Caki2 (cell line): ENCODE measurements around the gene LPGAT1. TPM values are rescaled to one million over a fixed set of nuclear protein-coding genes. Genes with fewer than 3 reads are reported as not detected.
A peak's percentile ranks its signal among the peaks of the same experiment; 100 is the strongest.
"Not testable (repeated sequence)": the region's sequence is repeated elsewhere in the genome, so short reads cannot be mapped to it uniquely, and the experiment has no call there.

Experiments used
- DNase-seq: peaks from one replicate; pipeline ENCODE4 v3.0.0-alpha.2; 2015; ENCODE audit warnings: low read depth
- in situ Hi-C: cut with HindIII; loops from 2 replicates; pipeline ENCODE4 v1.10.0; 2016; ENCODE audit warnings: low sequenced_read_pairs, low pct_unique_long_range_greater_than_20kb, mixed read lengths
- total RNA-seq: library from RNA; depleted of rRNA; stranded (reverse); fragments of >200 nt; shearing (Covaris generic); gene quantifications from 2 replicates; pipeline ENCODE4 v1.2.3, GENCODE V29; 2014; ENCODE audit warnings: low replicate concordance; rRNA removed

LPGAT1 gene, protein sequence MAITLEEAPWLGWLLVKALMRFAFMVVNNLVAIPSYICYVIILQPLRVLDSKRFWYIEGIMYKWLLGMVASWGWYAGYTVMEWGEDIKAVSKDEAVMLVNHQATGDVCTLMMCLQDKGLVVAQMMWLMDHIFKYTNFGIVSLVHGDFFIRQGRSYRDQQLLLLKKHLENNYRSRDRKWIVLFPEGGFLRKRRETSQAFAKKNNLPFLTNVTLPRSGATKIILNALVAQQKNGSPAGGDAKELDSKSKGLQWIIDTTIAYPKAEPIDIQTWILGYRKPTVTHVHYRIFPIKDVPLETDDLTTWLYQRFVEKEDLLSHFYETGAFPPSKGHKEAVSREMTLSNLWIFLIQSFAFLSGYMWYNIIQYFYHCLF
- 29.7 and 38.8 TPM in 2 replicates for total RNA-seq

DNA sequence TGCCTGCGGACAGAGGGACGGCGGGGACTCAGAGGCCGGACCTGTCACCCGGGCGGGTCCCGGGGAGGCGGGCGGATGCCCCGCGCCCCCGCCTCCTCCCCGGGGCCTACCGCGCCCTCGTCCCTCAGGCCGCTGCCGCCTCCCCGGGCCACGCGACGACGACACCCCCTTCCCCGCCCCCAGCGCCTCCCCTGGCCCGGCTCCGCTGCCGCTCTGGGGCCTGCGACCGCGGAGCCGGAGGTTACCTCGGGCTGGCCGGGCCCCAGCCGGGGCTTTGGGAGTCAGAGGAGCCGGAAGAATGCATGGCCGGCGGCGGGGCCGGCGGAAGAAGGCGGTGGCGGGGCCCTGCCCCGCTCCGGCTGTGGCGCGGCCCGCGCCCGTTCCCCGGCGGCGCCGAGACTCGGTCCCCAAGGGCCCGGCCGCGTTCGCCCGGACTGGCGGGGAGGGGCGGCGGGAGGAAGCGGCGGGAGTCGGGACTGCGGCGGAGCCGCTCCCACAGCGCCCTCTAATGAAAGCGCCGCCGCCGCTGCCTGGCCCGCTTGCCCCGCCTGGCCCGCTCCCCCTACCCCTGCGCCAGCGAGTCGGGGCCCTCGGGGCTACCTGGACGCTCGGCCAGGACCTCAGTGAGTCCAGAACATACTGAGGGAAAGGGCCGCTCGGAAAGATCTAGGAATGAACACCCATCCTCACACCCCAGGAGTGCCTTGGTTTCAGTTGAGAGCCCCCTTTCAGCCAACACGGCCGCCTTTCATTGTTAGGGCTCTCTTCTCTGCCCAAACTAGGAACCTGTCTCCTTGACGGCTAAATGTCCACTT lies at the start of gene LPGAT1:
TSS of gene LPGAT1 (minus strand) at position 436 of the 815 bp plus-strand sequence. CDS start 1,467 bp downstream, outside the sequence.
- DNase-seq, result peak; percentile 79
- in situ Hi-C loops, result no loop called here

DNA sequence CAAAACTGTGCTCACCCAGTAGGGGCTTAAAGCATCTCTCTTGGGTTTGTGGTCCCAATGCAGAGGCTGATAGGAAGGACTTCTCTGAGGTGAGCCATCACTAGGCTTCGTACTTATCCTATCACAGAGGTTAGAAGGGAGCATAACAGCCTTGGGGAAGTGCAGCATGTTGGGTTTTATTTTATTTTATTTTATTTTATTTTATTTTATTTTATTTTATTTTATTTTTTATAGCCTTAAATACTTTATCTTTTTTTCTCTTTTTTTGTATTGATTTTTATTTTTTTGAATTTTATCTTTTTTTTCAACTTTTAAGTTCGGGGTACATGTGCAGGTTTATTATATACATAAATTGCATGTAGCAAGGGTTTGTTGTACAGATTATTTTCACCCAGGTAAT lies 48.9 kb upstream of the LPGAT1 start:
- in situ Hi-C loops, result no loop called here

DNA sequence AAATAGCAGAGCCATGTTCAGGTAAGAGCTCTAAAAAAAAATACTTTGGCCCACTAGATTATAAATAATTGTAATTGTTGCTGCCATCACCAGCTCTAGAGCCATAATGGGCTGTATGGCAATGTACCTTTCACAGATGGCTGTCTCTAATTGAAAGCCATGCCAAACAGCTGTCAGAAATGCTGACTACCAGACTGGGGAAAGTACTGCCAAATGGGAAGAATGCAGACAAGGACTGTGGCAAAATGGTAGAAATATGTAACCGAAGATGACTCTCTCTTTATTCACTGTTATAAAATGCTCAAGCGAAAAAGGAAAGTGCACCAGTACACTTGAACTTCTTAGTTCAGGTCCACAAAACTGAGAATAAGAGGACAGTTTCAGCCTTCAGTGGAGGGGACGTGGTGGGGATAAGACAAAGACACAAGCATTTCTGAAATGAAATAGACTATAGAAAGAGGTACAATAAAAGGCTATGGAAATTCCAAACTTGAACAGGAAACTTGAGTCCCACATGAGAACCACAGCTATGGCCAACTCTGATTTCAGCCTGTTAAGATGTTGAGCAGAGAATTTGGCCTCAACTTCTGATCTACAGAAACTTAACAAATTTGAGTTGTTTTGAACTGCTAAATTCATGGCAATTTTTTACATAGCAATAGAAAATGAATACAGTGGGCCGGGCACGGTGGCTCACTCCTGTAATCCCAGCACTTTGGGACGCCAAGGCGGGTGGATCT lies 46.5 kb upstream of the LPGAT1 start:
- in situ Hi-C loops, result no loop called here

More for the DNA sequence above, 48.9 kb upstream of the LPGAT1 start:
- no peak for DNase-seq

DNA sequence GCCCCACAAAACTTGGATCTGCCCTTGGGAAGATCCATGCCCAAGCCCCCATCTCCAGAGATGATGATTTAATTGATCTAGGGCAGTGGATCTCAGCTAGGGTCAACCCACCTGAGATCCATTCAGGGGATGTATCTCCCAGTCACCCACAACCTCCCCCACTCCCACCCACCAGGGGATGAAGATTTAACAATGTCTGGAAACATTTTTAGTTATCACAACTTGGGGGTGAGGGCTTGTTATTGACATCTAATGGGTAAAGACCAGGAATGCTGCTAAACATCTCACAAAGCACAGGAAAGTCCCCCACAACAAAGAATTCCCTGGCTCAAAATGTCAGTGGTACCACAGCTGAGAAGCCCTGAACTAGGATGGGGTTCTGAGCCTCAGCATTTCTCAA lies 45.0 kb upstream of the LPGAT1 start:
- in situ Hi-C loops, result no loop called here
- no peak for DNase-seq

More for the DNA sequence above, 46.5 kb upstream of the LPGAT1 start:
- DNase-seq, result no peak

DNA sequence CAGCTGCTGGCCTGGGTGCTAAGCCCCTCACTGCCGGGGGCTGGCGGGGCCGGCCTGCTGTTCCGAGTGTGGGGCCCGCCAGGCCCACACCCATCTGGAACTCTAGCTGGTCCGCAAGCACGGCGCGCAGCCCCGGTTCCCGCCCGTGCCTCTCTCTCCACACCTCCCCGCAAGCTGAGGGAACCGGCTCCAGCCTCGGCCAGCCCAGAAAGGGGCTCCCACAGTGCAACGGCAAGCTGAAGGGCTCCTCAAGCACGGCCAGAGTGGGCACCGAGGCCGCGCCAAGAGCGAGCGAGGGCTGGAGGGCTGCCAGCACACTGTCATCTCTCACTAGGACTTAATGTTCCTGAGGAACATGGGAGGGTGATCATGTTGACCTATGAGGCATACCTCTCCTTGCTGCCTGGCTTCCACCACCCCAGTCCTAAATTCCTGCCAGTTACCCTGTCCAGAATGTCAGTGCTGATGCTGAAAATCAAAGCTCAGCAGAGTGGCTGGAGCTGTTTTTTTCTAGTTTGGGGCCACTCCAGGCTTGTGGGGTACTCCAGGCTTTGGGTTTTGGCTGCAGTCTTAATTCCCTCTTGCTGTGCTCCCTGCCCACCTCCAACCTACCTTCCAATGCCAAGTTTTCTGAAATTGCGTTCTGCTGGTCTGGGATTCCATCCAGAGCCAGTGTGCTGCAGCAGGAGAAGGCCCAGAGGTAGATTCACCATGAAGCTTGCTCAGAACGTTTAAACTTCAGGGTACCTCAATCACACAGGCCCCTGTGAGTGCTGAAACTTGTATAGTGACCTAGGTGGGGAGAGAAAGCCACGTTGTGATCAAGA lies 44.2 kb upstream of the LPGAT1 start:
- DNase-seq, result no peak
- in situ Hi-C loops, result no loop called here

DNA sequence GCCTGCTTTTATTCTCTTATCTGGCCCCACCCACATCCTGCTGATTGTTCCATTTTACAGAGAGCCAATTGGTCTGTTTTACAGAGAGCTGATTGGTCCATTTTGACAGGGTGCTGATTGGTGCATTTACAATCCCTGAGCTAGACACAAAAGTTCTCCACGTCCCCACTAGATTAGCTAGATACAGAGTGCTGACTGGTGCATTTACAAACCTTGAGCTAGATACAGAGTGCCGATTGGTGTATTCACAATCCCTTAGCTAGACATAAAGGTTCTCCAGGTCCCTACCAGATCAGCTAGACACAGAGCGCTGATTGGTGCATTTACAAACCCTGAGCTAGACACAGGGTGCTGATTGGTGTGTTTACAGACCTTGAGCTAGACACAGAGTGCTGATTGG lies 43.2 kb upstream of the LPGAT1 start:
- in situ Hi-C loops, DNase-seq: not testable (repeated sequence)

DNA sequence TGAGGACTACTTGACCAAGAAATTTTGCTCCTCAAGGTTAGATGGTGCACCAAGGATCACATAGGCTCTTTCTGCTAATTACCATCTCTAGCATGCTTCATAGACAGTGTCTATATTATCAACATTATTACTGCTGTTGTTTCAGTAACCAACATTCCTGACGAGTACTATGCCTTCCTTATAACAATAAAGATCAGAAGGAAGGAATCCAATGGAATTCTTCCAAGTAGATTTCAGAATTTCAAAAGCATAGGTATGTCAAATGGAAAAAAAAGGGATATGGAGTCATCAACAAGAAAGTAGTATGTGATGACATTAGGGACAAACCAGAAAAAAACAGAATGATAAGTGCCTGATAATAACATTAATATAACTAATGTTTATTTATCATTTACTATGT lies 39.6 kb upstream of the LPGAT1 start:
- in situ Hi-C loops, result no loop called here
- DNase-seq, result no peak

DNA sequence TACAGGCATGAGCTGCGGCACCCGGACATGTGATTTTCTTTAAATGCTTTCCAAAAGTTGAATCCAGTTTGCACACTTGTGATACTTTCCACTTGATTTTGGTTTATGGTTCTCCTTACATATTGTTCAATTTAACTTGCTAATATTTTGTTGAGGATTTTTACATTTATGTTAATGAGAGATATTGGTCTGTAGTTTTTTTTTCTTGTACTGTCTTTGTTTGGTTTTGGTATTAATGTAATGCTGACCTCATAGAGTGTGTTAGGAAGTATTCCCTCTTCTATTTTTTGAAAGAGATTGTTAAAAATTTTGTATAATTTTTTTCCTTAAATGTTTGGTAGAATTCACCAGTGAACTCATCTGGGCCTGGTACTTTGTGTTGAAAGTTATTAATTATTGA lies 34.6 kb upstream of the LPGAT1 start:
- in situ Hi-C loops, result no loop called here
- no peak for DNase-seq

DNA sequence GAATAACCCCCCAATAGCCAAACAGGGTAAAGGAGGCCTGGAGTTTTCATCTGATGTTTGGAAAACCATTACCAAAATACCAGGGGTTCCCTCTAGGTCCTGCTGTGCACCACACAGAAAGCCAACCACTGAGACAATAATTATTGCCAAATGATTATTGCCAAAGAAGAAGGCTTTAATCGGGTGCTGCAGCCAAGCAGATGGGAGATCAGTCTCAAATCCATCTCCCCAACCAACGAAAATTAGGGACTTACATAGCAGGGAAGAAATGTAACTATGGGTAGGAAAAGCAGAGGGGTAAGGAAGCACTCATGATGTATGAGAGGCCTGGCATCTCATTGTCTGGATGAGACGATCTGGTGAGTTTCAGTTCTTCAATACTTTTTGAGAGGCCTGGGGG lies 28.8 kb upstream of the LPGAT1 start:
- in situ Hi-C loops, result no loop called here
- no peak for DNase-seq

DNA sequence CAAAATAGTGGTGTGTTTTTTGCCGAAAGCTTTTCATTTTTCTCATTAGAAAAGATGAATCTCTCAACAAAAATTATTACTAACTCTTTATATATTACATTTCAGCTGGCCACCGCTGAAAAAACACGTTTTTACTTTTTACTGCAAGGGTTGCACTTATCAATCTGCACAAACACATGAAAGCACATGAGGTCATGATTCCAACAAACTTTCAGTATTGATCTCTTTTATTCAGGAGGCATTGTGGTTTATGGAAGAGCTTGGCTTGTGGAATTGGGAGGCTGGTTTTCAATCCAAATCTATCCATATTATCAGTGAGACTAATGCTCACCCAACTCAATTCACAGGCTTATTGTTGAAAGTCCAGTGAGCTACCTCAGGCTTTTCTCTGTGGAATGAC lies 20.6 kb upstream of the LPGAT1 start:
- no peak for DNase-seq
- in situ Hi-C loops, result no loop called here

DNA sequence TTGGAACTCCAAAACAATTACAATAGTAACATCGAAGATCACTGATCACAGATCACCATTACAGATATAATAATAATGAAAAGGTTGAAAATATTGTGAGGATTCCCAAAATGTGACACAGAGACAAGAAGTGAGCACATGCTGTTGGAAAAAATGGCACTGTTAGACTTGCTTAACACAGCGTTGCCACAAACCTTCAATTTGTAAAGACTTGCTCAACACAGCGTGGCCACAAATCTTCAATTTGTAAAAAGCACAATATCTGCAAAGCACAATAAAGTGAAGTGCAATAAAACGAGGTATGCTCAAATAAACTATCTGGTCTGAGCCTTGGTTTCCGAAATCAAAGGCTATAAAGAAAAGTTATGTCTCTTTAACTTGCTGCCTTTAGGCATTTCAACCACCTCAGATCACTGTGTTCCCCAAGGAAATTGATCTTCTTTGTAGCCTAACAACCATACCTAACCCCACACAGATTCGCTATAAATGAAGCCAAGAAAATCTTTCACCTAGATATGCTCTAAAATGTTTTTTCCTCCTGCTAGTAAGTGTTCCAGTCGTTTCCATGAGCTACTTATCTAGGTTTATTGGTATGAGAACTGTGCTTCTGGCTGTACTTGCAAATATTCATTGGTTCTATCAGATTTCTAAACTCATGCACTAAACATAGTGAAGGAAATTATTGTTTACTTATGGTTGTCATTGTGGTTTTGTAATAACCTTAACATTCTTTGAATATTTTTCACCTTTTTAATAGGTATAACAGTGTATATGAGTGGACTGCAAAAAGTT lies 13.1 kb upstream of the LPGAT1 start:
- in situ Hi-C loops, result no loop called here

DNA sequence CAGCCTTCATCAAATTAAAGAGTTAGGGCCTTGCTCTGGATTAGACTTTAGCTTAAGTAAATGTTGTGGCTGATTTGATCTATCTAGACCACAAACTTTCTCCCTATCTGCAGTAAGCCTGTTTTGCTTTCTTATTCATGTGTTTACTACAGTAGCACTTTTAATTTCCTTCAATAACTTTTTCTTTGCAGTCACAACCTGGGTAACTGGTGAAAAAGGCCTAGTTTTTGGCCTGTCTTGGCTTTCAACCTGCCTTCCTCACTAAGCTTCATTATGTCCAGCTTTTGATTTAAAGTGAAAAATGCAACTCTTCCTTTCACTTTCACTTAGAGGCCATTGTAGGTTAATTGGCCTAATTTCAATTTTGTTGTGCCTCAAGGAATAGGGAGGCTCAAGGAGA lies 12.5 kb upstream of the LPGAT1 start:
- in situ Hi-C loops, result no loop called here
- DNase-seq, result no peak

More for the DNA sequence above, 13.1 kb upstream of the LPGAT1 start:
- no peak for DNase-seq

DNA sequence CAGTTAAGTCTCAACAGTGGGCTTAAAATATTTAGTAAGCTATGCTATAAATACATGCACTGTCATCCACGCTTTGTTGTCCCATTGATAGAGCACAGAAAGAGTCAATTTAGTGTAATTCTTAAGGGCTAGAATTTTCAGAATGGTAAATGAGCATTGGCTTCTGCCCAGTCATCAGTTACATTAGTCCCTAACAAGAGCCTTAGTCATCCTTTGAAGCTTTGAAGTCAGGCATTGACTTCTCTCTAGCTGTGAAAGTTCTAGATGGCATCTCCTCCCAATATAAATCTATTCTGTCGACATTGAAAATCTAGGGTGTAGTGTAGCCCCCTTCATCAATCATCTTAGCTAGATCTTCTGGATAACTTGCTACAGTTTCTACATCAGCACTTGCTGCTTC lies 12.0 kb upstream of the LPGAT1 start:
- in situ Hi-C loops, result no loop called here

DNA sequence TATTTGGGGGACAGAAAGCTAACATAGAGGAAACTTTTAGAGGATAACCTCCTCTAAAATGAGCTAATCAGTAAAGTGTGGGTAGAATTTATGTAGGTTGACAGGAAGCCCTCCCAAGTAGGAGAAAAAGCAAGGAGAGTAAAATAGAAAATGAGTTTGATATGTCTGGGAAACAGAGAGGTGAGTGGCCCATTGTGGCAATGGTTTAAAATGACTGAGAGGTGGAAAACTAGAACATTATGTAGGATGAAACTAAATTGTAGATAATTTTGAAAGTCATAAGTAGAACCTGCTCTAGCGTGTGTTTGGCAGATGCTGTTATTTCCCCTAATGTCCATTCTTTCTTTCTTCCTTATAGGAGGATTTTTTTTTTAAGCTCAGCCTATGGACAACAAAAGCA lies 8.5 kb upstream of the LPGAT1 start:
- in situ Hi-C loops, result no loop called here
- DNase-seq, result no peak

More for the DNA sequence above, 12.0 kb upstream of the LPGAT1 start:
- DNase-seq, result no peak

DNA sequence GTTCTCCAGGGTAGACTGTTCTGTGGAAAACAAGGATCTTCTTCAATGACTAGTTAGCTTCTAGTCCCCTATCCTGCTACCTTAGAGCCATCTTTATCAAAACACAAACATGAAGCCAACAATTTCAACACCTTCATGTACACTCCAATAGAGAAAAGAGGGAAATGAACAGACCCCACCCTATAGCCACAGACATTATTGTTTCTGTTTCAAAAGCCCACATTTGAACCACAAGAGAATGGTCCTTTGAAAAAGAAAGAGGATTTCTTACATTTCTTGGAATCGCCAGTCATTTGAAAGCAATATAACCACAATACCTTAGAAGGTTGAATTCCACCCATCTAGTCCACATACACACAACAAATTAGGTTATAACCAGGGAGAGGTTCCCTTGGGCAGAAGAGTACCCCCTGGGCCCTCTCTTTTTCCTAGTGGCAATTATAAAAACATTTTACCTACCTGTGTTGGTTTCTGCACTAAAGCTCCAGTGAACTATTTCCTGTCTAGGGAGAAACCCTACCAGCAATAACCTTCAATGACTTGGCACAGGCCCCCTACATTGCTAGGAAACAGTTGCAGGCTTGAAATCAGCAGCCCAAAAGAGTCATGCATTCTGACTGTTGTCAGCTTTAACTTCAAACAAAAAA lies 2.7 kb upstream of the LPGAT1 start:
- in situ Hi-C loops, result no loop called here
- no peak for DNase-seq

DNA sequence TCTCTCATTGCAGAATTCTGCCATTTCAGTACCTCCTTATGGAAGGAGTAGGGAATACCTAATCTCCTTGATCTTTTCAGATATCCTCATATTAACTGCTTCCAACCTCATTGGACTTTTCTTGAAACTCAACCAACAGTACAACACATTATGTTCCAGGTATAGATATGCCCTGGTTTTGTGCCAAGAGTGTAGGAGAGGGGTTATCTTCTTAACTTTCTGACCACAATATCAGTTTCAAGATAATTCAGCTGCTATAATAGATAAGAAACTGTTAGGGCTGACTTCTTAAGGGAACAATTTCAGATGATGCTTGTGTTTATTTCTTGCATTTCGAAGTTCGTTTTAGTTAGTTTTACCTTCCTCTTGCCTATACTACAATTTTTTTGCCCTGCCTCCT lies 2.1 kb upstream of the LPGAT1 start:
- DNase-seq, result no peak
- in situ Hi-C loops, result no loop called here
